DMS114 treated with DMSO at 0.1 percent for 48 hours (cell line): ENCODE measurements around the gene PCDHGA7.
"Not testable (repeated sequence)": the region's sequence is repeated elsewhere in the genome, so short reads cannot be mapped to it uniquely, and the experiment has no call there.

ENCODE experiments used
- DNase-seq: peaks from one replicate; lab custom pipeline; 2025; ENCODE audit not compliant: unreplicated experiment; lab: John Stamatoyannopoulos, UW

PCDHGA7 gene

GRCh38 chr5:141366016-141366896, 16.3 kb upstream of the PCDHGA7 start:
- no peak for DNase-seq

- DNase-seq = no peak
These were observed 12.3 kb upstream of the PCDHGA7 start, which contains the start of gene PCDHGB3 for GRCh38 chr5:141369994-141370848. Gene PCDHGB3, plus strand, starts transcription at chr5:141370242. Its CDS starts 153 bp downstream, at chr5:141370395.

- no peak for DNase-seq
These were observed 10.7 kb upstream of the PCDHGA7 start for GRCh38 chr5:141371572-141372475.

- no peak for DNase-seq
These were observed 8.7 kb upstream of the PCDHGA7 start, which contains the start of gene PCDHGA6 for GRCh38 chr5:141373673-141374317. Gene PCDHGA6, plus strand, starts transcription at chr5:141373891. Its CDS starts 193 bp downstream, at chr5:141374084.

- no peak for DNase-seq
These were observed 7.9 kb upstream of the PCDHGA7 start for GRCh38 chr5:141374627-141375026.

GRCh38 chr5:141375444-141376155, 6.9 kb upstream of the PCDHGA7 start:
- not testable (repeated sequence) for DNase-seq

GRCh38 chr5:141383345-141383744, 803 bp downstream of the PCDHGA7 start:
- DNase-seq = no peak

GRCh38 chr5:141384471-141385267, 2.1 kb downstream of the PCDHGA7 start:
- DNase-seq = no peak

- DNase-seq = not testable (repeated sequence)
These were observed 5.2 kb downstream of the PCDHGA7 start, which contains the start of gene PCDHGB4 for GRCh38 chr5:141387557-141388311. Gene PCDHGB4, plus strand, starts transcription at chr5:141387698. Its CDS starts 187 bp downstream, at chr5:141387885.

GRCh38 chr5:141388661-141389060, 6.1 kb downstream of the PCDHGA7 start:
- DNase-seq = no peak

- no peak for DNase-seq
These were observed 6.9 kb downstream of the PCDHGA7 start for GRCh38 chr5:141389153-141390042.

- DNase-seq = no peak
These were observed 10.1 kb downstream of the PCDHGA7 start, which contains the start of gene PCDHGA8 for GRCh38 chr5:141392429-141393198. Gene PCDHGA8, plus strand, starts transcription at chr5:141392633. Its CDS starts 181 bp downstream, at chr5:141392814.

GRCh38 chr5:141393267-141393666, 10.7 kb downstream of the PCDHGA7 start:
- DNase-seq = no peak

GRCh38 chr5:141394401-141395187, 12.1 kb downstream of the PCDHGA7 start:
- not testable (repeated sequence) for DNase-seq
